Colonic mucosa (tissue), 4 donors: ENCODE measurements around the gene AFG1L. TPM values are rescaled to one million over a fixed set of nuclear protein-coding genes. Genes with fewer than 3 reads are reported as not detected.
"Not testable (repeated sequence)": the region's sequence is repeated elsewhere in the genome, so short reads cannot be mapped to it uniquely, and the experiment has no call there.

Experiments
- DNase-seq: peaks from one replicate; pipeline ENCODE4 v3.0.0-alpha.2; 2020
- H3K27ac ChIP-seq: fragments of 200-600 bp; one replicate; pipeline ENCODE4 v1.8.0; 2021
- H3K27me3 ChIP-seq: fragments of 200-600 bp; one replicate; pipeline ENCODE4 v1.8.0; 2021
- H3K36me3 ChIP-seq: fragments of 200-600 bp; one replicate; pipeline ENCODE4 v1.8.0; 2021
- H3K4me1 ChIP-seq: fragments of 200-600 bp; one replicate; pipeline ENCODE4 v1.8.0; 2021; ENCODE audit warnings: mild to moderate bottlenecking
- H3K4me3 ChIP-seq: fragments of 200-600 bp; one replicate; pipeline ENCODE4 v1.8.0; 2021
- H3K9ac ChIP-seq, 2 donors: one replicate each; pipeline ENCODE4 v1.7.0; 2013; ENCODE audit warnings: control low read depth in 2 of 2, low read depth in 2 of 2, low read length in 2 of 2
- H3K9me3 ChIP-seq: fragments of 200-600 bp; one replicate; pipeline ENCODE4 v1.8.0; 2021
- intact Hi-C: fragments of 100-400 bp; cut with DNase I; formaldehyde crosslinking; loops from one replicate; pipeline ENCODE4 v1.14.1; 2022
- total RNA-seq, 2 donors: library from RNA; stranded (reverse); fragmentation: NEBNext Ultra II Directional in 1 of 2; extraction: Animal tissue kit (Norgen Biotek cat#: 25700) in 1 of 2; gene quantifications; one replicate each; pipeline ENCODE4 v1.2.1, GENCODE V29; 2021
- TF ChIP-seq, protein P1 (sequence below): fragments of 200-600 bp; IDR thresholded peaks from one replicate; pipeline ENCODE4 v1.8.0; 2022; ENCODE audit warnings: antibody characterized with exemption, mild to moderate bottlenecking
- donor health status: healthy.
- donor health status: DM: no; HTN: no; CAD: no.
- donor health status: DM: no; HTN: no; CAD: no.

Gene AFG1L
- total RNA-seq, 2 donors from 2014 or later, result 9.5 to 10.9 TPM

GRCh38 chr6:108293527-108294296 lies 1.1 kb upstream of the AFG1L start:
- Histone ChIP-seq H3K27ac (peak overlapping the region; percentile 94), H3K9ac (no peak overlapping the region), H3K4me3 (peak overlapping the region; percentile 65), H3K27me3 (no peaks in the 10 kb centered on the region), H3K4me1 (no peaks in the 10 kb centered on the region), H3K9me3 (no peaks in the 10 kb centered on the region), H3K36me3 (no peaks in the 10 kb centered on the region)
- DNase-seq, result no peak
- intact Hi-C loops, result no loop called here
- TF ChIP-seq, protein P1, sequence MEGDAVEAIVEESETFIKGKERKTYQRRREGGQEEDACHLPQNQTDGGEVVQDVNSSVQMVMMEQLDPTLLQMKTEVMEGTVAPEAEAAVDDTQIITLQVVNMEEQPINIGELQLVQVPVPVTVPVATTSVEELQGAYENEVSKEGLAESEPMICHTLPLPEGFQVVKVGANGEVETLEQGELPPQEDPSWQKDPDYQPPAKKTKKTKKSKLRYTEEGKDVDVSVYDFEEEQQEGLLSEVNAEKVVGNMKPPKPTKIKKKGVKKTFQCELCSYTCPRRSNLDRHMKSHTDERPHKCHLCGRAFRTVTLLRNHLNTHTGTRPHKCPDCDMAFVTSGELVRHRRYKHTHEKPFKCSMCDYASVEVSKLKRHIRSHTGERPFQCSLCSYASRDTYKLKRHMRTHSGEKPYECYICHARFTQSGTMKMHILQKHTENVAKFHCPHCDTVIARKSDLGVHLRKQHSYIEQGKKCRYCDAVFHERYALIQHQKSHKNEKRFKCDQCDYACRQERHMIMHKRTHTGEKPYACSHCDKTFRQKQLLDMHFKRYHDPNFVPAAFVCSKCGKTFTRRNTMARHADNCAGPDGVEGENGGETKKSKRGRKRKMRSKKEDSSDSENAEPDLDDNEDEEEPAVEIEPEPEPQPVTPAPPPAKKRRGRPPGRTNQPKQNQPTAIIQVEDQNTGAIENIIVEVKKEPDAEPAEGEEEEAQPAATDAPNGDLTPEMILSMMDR, result no peak

DNA sequence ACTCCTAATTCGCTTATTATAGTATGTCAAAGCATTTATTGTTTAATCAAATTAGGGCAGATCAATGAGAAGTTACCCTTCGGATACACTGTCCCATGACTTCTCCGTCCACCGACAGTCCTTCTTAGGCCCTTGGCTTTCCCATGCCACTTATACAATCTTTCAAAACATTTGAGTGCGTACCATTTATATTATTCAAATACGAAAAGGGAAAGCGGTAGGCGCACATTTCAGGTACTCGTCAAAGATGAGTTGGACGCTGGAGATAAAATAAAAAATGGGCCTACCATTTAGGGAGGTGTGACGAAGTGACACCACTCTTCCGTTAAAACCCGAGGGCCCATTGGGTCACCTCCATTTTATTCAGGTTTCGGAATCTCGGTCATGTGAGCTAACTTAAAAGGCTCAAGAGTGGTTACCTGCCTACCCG lies 542 bp upstream of the AFG1L start:
- peak overlapping the region; percentile 71 to 90 for H3K9ac ChIP-seq
- intact Hi-C loops, result no loop called here
- TF ChIP-seq, protein P1, result no peak
- no peaks in the 10 kb centered on the region for H3K9me3 ChIP-seq
- no peaks in the 10 kb centered on the region for H3K27me3 ChIP-seq
- no peaks in the 10 kb centered on the region for H3K4me1 ChIP-seq
- peak overlapping the region; percentile 94 for H3K27ac ChIP-seq
- DNase-seq, result no peak
- no peaks in the 10 kb centered on the region for H3K36me3 ChIP-seq
- H3K4me3 ChIP-seq, result peak overlapping the region; percentile 65

- TF ChIP-seq, protein P1, result no peak
- no peaks in the 10 kb centered on the region for H3K4me1 ChIP-seq
- intact Hi-C loops, result no loop called here
Observed at GRCh38 chr6:108295676-108296075, 822 bp downstream of the AFG1L start.

GRCh38 chr6:108302386-108302785 lies 7.5 kb downstream of the AFG1L start:
- intact Hi-C loops, result no loop called here
- Histone ChIP-seq H3K27me3 (no peaks in the 10 kb centered on the region), H3K27ac (no peak overlapping the region), H3K4me1 (no peaks in the 10 kb centered on the region), H3K9me3 (no peaks in the 10 kb centered on the region), H3K9ac (no peak overlapping the region), H3K4me3 (no peak overlapping the region), H3K36me3 (no peaks in the 10 kb centered on the region)
- TF ChIP-seq, protein P1, result no peak
- DNase-seq, result no peak

More at GRCh38 chr6:108295676-108296075, 822 bp downstream of the AFG1L start:
- H3K9ac ChIP-seq, result peak overlapping the region; percentile 71 to 90
- no peaks in the 10 kb centered on the region for H3K27me3 ChIP-seq
- H3K4me3 ChIP-seq, result peak overlapping the region; percentile 65
- no peaks in the 10 kb centered on the region for H3K36me3 ChIP-seq
- H3K9me3 ChIP-seq, result no peaks in the 10 kb centered on the region
- DNase-seq, result no peak
- H3K27ac ChIP-seq, result peak overlapping the region; percentile 94

GRCh38 chr6:108304646-108305045 lies 9.8 kb downstream of the AFG1L start:
- H3K9me3 ChIP-seq, result no peaks in the 10 kb centered on the region
- H3K36me3 ChIP-seq, result no peaks in the 10 kb centered on the region
- no peak overlapping the region for H3K4me3 ChIP-seq
- H3K9ac ChIP-seq, result no peak overlapping the region
- no peak for DNase-seq
- H3K27ac ChIP-seq, result no peak overlapping the region
- no peaks in the 10 kb centered on the region for H3K27me3 ChIP-seq
- intact Hi-C loops, result no loop called here
- TF ChIP-seq, protein P1, result no peak
- H3K4me1 ChIP-seq, result no peaks in the 10 kb centered on the region

DNA sequence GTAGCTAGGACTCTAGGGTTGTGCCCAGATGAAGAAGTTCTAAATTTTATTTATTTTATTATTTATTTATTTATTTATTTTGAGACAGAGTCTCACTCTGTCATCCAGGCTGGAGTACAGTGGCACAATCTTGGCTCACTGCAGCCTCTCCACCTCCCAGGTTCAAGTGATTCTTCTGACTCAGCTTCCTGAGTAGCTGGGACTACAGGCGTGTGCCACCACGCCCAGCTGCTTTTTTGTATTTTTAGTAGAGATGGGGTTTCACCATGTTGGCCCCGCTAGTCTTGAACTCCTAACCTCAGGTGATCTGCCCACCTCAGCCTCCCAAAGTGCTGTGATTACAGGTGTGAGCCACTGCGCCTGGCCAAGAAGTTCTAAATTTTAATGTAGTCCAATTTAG lies 13.8 kb downstream of the AFG1L start:
- intact Hi-C loops, result not testable (repeated sequence)

More for the DNA sequence above, 13.8 kb downstream of the AFG1L start:
- H3K36me3 ChIP-seq, H3K27ac ChIP-seq, H3K9ac ChIP-seq, H3K27me3 ChIP-seq, DNase-seq, H3K4me3 ChIP-seq, H3K4me1 ChIP-seq, H3K9me3 ChIP-seq: not testable (repeated sequence)
